Left colon (tissue), 2 donors: ENCODE results near the gene GORASP2. TPM values are rescaled to one million over a fixed set of nuclear protein-coding genes. Genes with fewer than 3 reads are reported as not detected.

Experiments
- ATAC-seq: fragments of 200-7000 bp; cut with Tn5 transposase; one replicate; pipeline ENCODE4 v1.9.1; 2020; ENCODE audit warnings: mild to moderate bottlenecking, moderate library complexity
- DNase-seq, 2 donors: peaks; one replicate each; pipeline ENCODE4 v3.0.0-alpha.2; 2020
- intact Hi-C, 2 donors: fragments of 100-400 bp; cut with DNase I in 1 of 2; cut with micrococcal nuclease in 1 of 2; formaldehyde crosslinking; loops; one replicate each; pipeline versions ENCODE4 v1.11.2 to v1.14.0; 2022; cut with DNase I, micrococcal nuclease
- total RNA-seq, 2 donors: library from RNA; stranded (reverse); fragmentation: NEBNext Ultra II Directional; extraction: Animal tissue kit (Norgen Biotek cat#: 25700); gene quantifications; one replicate each; pipeline ENCODE4 v1.2.1, GENCODE V29; 2021
- donor health status: DM: no; HTN: no; CAD: no.
- donor health status: DM: yes; HTN: yes; CAD: no.

GORASP2 gene
- total RNA-seq, 2 donors from 2014 or later = 74.4 to 83.0 TPM

GRCh38 chr2:170984079-170984478, 55.0 kb downstream of the GORASP2 start:
- intact Hi-C loops = no loop called here
- ATAC-seq = peak; percentile 13

GRCh38 chr2:170985407-170985806, 56.4 kb downstream of the GORASP2 start:
- no peak for ATAC-seq
- intact Hi-C loops = no loop called here
- no peak for DNase-seq

More at GRCh38 chr2:170984079-170984478, 55.0 kb downstream of the GORASP2 start:
- DNase-seq = no peak

GRCh38 chr2:170986566-170987258, 57.7 kb downstream of the GORASP2 start:
- ATAC-seq (no peak), DNase-seq (no peak)
- intact Hi-C loops = no loop called here

GRCh38 chr2:170991398-170992182, 62.5 kb downstream of the GORASP2 start:
- no peak for ATAC-seq
- DNase-seq = no peak
- intact Hi-C loops = no loop called here

- DNase-seq (no peak), ATAC-seq (no peak)
- intact Hi-C loops = no loop called here
Measured at GRCh38 chr2:170996316-170996715, 67.3 kb downstream of the GORASP2 start.

GRCh38 chr2:170997893-170998597, 69.0 kb downstream of the GORASP2 start:
- no peak for ATAC-seq

GRCh38 chr2:170999654-171000053, 70.6 kb downstream of the GORASP2 start:
- DNase-seq (no peak), ATAC-seq (no peak)
- intact Hi-C loops = no loop called here

More at GRCh38 chr2:170997893-170998597, 69.0 kb downstream of the GORASP2 start:
- intact Hi-C loops = no loop called here
- no peak for DNase-seq

- ATAC-seq (no peak), DNase-seq (no peak)
- intact Hi-C loops = no loop called here
Measured at GRCh38 chr2:171004363-171004762, 75.3 kb downstream of the GORASP2 start.

- no peak for ATAC-seq
- DNase-seq = no peak
- intact Hi-C loops = no loop called here
Measured at GRCh38 chr2:171004833-171005232, 75.8 kb downstream of the GORASP2 start.

- no peak for ATAC-seq
- intact Hi-C loops = no loop called here
- no peak for DNase-seq
Measured at GRCh38 chr2:171008550-171009205, 79.6 kb downstream of the GORASP2 start.

GRCh38 chr2:171009386-171009785, 80.3 kb downstream of the GORASP2 start:
- DNase-seq = no peak
- intact Hi-C loops = no loop called here
- no peak for ATAC-seq

- no peak for DNase-seq
- intact Hi-C loops = no loop called here
- no peak for ATAC-seq
Measured at GRCh38 chr2:171013851-171014250, 84.8 kb downstream of the GORASP2 start.

- ATAC-seq = no peak
- intact Hi-C loops = no loop called here
- no peak for DNase-seq
Measured at GRCh38 chr2:171016125-171016524, 87.1 kb downstream of the GORASP2 start.

Other genes with a start within 250 kb of the GORASP2 start
- gene SP5, start 213.9 kb upstream of the GORASP2 start, total RNA-seq = 1 to 10 TPM; 1.3 to 1.7 TPM
- not detected for gene ERICH2, start 158.9 kb upstream of the GORASP2 start, total RNA-seq
- under 1 TPM in 1 of 2 donors, not detected in 1; 0.31 TPM for gene GAD1, start 112.4 kb upstream of the GORASP2 start, total RNA-seq
- 100 to 1,000 TPM in 1 of 2 donors, 10 to 100 TPM in 1; 93.9 to 101 TPM for gene TLK1, start 231.6 kb downstream of the GORASP2 start, total RNA-seq